ENCODE measurements around the gene BYSL.
A peak's percentile ranks its signal among the peaks of the same experiment; 100 is the strongest.

The BYSL gene

DNA sequence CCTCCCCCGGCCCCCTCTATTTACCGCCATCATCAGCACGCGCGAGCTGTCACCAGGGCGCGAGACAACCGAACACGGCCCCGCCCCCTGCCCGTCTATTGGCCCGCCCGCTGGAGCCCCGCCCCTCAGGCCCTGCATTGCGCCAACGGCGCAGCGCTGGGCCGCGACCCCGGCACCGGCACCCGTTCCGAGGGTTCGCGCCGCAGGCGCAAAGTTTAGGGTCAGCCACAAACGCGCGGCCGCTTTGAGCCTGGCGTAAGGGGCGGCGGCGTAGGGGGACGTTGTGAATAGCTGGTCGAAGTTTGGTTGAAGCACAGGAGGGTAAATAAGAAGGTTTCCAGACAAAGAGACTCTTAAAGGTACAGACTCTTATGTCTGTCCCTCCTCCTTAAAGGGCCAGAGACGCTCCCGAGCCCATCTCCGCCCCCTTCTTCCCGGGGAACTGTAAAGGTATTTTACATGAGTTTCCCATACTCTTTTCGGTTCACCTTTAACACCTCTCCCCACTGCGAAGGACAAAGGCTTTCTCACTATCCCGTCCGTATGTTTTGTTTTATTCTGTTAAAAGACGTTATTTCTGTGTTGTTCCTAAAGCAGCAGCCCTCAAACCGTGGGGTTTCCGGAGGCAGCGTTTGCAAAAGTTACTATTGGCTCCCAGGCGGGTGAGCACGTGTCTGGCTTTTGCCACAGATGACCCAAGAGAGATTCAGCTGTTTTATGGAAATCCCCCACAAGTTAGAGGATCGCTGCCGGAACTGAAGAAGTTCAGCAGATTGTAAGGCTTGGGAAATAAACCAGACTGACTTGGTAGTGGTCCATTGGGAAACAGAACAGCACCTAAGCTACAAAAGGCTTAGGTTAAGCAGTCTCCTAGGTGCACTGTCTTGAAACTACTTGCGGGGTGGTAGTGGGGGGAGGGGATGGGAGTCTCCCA is 25.7 kb upstream of the BYSL start, which contains the start of gene USP49:
TSS of gene USP49 (minus strand) at position 76 of the 934 bp plus-strand sequence. CDS start 88,392 bp downstream, outside the sequence.
- Mint-ChIP-seq H3K9me3 (no peaks in the 10 kb centered on the region), H3K27me3 (ENCODE audit: low read depth) (no peaks in the 10 kb centered on the region), H3K4me1 (ENCODE audit: low read depth) (peaks cover 17% of the 10 kb centered on the region), H3K4me3 (no peak within 1 kb of the TSS), H3K27ac (peak within 1 kb of the TSS; percentile 86), H3K36me3 (ENCODE audit: low read depth) (no peaks in the 10 kb centered on the region)
- DNase-seq (ENCODE audit: low spot score): peak; percentile 87

DNA sequence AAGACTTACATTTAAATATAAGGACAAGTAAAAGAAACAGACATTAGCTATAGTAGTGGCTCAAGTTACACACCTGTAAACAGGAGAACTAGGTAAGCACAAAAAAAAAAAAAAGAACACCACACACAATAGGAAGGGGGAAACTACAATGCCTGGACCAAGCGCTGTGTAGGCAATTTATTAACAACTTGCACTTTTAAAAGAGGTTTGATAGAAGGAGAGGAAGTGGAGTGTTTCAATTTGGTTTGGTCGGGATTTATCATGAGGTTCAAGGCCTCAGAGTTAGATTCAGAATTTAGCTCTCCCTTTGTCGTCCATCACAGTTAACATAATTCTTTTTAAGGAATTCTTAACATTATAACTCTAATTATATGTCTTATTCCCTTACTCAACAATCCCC is 25.0 kb upstream of the BYSL start:
- Mint-ChIP-seq H3K9me3 (no peaks in the 10 kb centered on the region), H3K27me3 (ENCODE audit: low read depth) (no peaks in the 10 kb centered on the region), H3K4me3 (no peak overlapping the region), H3K4me1 (ENCODE audit: low read depth) (peaks cover 17% of the 10 kb centered on the region), H3K36me3 (ENCODE audit: low read depth) (peaks cover 3% of the 10 kb centered on the region), H3K27ac (peak overlapping the region; percentile 86)
- DNase-seq (ENCODE audit: low spot score): no peak

DNA sequence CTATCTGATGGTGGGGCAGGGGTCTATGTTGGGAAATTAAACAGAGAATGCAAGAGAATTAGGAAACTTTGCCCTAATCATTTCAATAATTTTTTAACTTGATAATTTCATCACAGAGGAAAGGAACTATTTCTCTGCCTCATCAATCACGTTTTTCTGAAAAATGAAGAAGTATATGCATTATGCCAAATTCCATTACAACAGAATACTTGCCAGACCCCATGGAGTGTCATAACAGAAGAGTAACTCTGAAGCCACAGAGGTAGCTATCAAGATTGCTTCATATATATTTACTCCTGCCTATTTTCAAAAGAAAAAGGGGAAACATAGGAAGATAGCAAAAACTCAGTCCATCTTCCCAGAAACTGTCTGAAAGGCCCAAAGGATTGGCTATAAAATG is 20.4 kb upstream of the BYSL start:
- no peak for DNase-seq (ENCODE audit: low spot score)
- Mint-ChIP-seq H3K27ac (no peak overlapping the region), H3K27me3 (ENCODE audit: low read depth) (no peaks in the 10 kb centered on the region), H3K4me3 (no peak overlapping the region), H3K4me1 (ENCODE audit: low read depth) (peaks cover 23% of the 10 kb centered on the region), H3K36me3 (ENCODE audit: low read depth) (peaks cover 17% of the 10 kb centered on the region), H3K9me3 (no peaks in the 10 kb centered on the region)

DNA sequence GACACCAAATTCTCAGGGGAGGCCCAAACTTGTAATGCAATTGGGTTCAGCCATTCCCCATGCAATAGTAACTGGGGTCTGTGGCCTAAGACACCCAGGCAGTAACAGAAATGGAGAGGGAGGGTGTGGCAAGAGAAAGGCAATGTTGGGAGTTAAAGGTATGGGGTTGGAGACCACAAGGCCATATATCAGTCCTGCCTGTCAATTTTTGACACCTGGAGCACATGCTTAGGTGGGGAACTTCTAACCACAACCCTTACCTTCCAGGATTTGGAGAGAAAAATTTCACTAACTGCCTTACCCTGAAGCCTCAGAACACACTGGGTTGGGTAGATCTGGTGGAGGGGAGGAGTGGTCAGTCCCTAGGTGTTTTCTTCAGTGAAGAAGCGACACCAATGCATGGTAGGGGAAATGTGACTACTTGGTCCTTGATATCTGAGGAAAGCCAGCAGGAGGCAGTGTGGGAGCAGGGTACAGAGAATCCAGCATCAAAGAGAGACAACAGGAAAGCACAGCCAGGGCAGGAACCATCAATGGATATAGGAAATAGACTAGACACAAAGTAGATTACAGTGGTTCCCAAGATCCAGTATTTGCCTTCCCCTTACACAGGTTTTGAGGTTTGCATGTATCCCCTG is 19.3 kb upstream of the BYSL start:
- H3K36me3 Mint-ChIP-seq (ENCODE audit: low read depth): peaks cover 25% of the 10 kb centered on the region
- peaks cover 14% of the 10 kb centered on the region for H3K4me1 Mint-ChIP-seq (ENCODE audit: low read depth)
- H3K9me3 Mint-ChIP-seq: no peaks in the 10 kb centered on the region
- DNase-seq (ENCODE audit: low spot score): peak; percentile 32
- no peaks in the 10 kb centered on the region for H3K27me3 Mint-ChIP-seq (ENCODE audit: low read depth)
- no peak overlapping the region for H3K27ac Mint-ChIP-seq
- H3K4me3 Mint-ChIP-seq: no peak overlapping the region

DNA sequence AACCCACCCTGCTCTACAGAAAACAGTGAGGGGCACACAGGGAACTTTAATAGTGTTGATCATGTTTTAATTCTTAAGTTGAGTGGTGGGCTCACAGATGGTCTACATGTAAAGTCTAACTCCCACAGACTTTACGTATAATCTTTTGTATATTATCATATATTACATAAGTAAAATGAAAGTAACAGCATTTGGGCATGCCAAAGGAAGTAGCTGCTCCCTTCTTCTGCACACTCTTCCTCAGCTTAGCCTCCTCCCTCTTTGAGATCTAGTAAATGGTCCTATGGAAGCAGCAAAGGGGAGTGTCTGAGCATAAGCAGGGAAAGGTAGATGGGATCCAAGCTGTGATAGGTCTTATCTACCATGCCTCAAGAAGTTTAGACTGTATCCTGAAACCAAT is 11.6 kb upstream of the BYSL start:
- H3K9me3 Mint-ChIP-seq: no peaks in the 10 kb centered on the region
- no peak overlapping the region for H3K4me3 Mint-ChIP-seq
- no peaks in the 10 kb centered on the region for H3K27me3 Mint-ChIP-seq (ENCODE audit: low read depth)
- DNase-seq (ENCODE audit: low spot score): no peak
- peaks cover 42% of the 10 kb centered on the region for H3K36me3 Mint-ChIP-seq (ENCODE audit: low read depth)
- H3K27ac Mint-ChIP-seq: no peak overlapping the region
- peaks cover 21% of the 10 kb centered on the region for H3K4me1 Mint-ChIP-seq (ENCODE audit: low read depth)

DNA sequence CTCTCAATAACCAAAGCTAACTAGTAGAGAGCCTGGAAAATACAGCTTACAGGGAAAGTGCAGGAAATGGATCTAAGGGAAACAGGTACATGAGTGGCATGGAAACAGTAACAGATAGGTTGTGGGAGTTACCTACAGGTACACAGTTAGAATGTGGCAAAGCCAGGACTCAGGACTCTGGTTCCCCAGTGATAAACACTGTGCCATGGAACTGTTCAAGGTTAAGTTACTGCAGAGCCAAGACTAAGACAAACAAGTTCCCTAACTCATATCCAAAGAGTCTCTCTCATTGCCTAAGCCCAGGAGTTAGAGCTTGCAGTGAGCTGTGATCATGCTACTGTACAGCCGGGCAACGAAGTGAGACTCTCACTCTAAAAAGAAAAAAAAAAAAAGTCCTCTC is 7.0 kb upstream of the BYSL start:
- DNase-seq (ENCODE audit: low spot score): no peak
- no peak overlapping the region for H3K4me3 Mint-ChIP-seq
- no peak overlapping the region for H3K27ac Mint-ChIP-seq
- H3K4me1 Mint-ChIP-seq (ENCODE audit: low read depth): peaks cover 20% of the 10 kb centered on the region
- peaks cover 25% of the 10 kb centered on the region for H3K36me3 Mint-ChIP-seq (ENCODE audit: low read depth)
- no peaks in the 10 kb centered on the region for H3K27me3 Mint-ChIP-seq (ENCODE audit: low read depth)
- H3K9me3 Mint-ChIP-seq: no peaks in the 10 kb centered on the region

DNA sequence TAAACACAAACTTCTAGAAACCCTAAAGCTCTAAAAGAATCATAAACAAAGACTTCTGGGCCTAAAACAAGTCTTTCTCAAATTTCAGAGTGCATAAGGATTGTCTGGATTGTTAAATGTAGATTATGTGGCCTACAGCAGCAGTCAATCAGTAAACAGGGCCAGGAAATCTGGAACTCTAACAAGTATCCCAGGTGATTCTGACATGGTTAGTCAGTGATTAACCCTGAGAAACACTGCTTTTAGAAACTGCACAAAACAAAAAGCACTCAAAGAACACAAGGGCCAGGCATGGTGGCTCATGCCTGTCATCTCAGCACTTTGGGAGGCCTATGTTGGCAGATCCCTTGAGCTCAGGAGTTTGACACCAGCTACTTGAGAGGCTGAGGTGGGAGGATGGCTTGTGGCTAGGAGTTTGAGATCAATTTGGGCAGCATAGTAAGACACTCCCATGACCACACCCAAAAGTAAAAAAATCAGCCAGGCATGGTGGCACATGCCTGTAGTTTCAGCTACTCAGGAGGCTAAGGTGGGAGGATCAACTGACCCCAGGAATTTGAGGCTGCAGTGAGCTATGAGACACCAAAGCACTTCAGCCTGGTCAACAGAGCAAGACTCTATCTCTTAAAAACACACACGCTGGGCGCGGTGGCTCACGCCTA is 6.3 kb upstream of the BYSL start:
- no peak overlapping the region for H3K4me3 Mint-ChIP-seq
- H3K27me3 Mint-ChIP-seq (ENCODE audit: low read depth): no peaks in the 10 kb centered on the region
- no peak for DNase-seq (ENCODE audit: low spot score)
- H3K27ac Mint-ChIP-seq: peak overlapping the region; percentile 41
- H3K36me3 Mint-ChIP-seq (ENCODE audit: low read depth): peaks cover 23% of the 10 kb centered on the region
- no peaks in the 10 kb centered on the region for H3K9me3 Mint-ChIP-seq
- H3K4me1 Mint-ChIP-seq (ENCODE audit: low read depth): peaks cover 17% of the 10 kb centered on the region

DNA sequence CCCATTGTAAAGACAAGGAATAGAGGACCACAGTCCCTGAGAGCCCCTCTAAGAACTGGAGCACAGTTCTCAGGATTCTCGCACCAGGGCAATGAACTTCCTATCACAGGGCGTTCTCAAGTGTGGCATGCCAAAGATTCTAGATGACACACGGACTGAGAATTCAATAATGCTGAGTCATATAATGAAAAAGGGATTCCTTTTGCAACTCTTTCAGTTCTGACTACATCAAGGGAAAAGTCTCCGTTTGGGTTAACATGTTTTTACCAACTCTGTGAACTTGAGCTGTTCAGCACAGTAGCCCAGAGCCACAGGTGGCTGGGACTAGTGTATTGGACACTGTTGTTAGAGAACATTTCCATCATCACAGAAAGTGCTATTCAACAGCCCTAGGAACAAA is 3.8 kb upstream of the BYSL start:
- H3K4me3 Mint-ChIP-seq: no peak overlapping the region
- peaks cover 22% of the 10 kb centered on the region for H3K36me3 Mint-ChIP-seq (ENCODE audit: low read depth)
- H3K9me3 Mint-ChIP-seq: no peaks in the 10 kb centered on the region
- DNase-seq (ENCODE audit: low spot score): no peak
- peaks cover 28% of the 10 kb centered on the region for H3K4me1 Mint-ChIP-seq (ENCODE audit: low read depth)
- H3K27me3 Mint-ChIP-seq (ENCODE audit: low read depth): no peaks in the 10 kb centered on the region
- no peak overlapping the region for H3K27ac Mint-ChIP-seq

DNA sequence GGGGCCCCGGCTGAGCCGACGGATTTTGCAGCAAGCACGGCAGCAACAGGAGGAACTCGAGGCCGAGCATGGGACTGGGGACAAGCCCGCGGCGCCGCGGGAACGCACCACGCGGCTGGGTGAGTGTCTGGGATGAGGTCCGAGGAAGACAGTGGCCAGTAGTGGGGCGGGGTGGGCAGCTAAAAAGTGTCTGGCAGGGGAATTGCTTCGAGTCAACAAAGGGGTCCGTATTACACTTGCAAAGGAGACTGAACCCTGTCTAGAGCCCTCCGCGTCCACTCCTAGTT is 356 bp downstream of the BYSL start:
- Mint-ChIP-seq H3K4me3 (peak overlapping the region; percentile 99), H3K27me3 (ENCODE audit: low read depth) (no peaks in the 10 kb centered on the region), H3K27ac (peak overlapping the region; percentile 98), H3K36me3 (ENCODE audit: low read depth) (peaks cover 33% of the 10 kb centered on the region), H3K9me3 (no peaks in the 10 kb centered on the region), H3K4me1 (ENCODE audit: low read depth) (peaks cover 37% of the 10 kb centered on the region)
- DNase-seq (ENCODE audit: low spot score): no peak

DNA sequence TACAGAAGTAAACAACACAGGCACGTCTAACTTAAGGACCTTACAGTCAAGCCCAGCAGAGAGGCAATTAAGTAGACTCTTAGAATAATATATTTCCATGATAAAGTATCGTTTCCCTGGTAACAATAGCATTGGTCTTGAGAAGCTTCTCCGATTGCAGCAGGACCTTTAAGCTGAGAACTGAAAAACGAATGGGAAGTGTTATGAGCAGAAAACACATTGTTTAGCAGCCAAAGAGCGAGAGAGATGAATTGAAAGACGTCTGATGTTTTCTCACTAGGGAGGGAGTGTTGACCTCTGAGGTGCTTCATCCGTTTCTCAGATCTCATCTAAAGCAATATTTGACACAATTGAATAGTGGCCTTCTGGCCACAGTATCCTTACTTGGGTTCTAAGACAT is 855 bp downstream of the BYSL start:
- H3K4me3 Mint-ChIP-seq: peak overlapping the region; percentile 99
- DNase-seq (ENCODE audit: low spot score): no peak
- no peaks in the 10 kb centered on the region for H3K9me3 Mint-ChIP-seq
- peaks cover 37% of the 10 kb centered on the region for H3K4me1 Mint-ChIP-seq (ENCODE audit: low read depth)
- H3K27me3 Mint-ChIP-seq (ENCODE audit: low read depth): no peaks in the 10 kb centered on the region
- H3K27ac Mint-ChIP-seq: peak overlapping the region; percentile 98
- H3K36me3 Mint-ChIP-seq (ENCODE audit: low read depth): peaks cover 33% of the 10 kb centered on the region

DNA sequence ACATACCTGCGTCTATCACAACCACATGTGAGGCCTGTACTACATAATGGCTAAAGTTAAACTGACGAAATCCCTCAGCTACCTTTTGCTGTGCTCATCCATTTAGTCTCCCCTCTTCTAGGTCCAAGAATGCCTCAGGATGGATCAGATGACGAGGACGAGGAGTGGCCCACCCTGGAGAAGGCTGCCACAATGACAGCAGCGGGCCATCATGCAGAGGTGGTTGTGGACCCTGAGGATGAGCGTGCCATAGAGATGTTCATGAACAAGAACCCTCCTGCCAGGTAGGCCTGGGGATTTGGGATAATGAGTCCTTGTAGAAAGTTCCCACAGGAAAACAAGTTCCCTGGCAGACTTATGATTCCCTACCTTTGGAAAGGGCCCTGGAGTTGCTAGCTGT is 6.0 kb downstream of the BYSL start:
- Mint-ChIP-seq H3K4me1 (ENCODE audit: low read depth) (peaks cover 33% of the 10 kb centered on the region), H3K36me3 (ENCODE audit: low read depth) (peaks cover 63% of the 10 kb centered on the region), H3K27me3 (ENCODE audit: low read depth) (no peaks in the 10 kb centered on the region), H3K9me3 (no peaks in the 10 kb centered on the region), H3K27ac (no peak overlapping the region), H3K4me3 (no peak overlapping the region)
- DNase-seq (ENCODE audit: low spot score): no peak

DNA sequence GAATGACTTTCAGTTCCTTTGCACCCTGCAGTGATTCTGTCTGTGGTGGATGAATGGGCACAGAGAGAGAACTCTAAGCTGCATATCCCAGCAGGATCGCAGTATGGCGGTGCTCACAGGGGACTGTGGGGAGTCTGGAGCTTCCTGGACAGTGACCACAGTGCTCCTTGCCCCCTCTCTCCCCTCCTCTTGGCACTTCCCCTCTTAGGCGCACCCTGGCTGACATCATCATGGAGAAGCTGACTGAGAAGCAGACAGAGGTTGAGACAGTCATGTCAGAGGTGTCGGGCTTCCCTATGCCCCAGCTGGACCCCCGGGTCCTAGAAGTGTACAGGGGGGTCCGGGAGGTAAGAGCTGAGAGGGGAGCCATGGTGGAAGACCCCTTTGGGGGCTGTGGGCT is 8.6 kb downstream of the BYSL start:
- Mint-ChIP-seq H3K4me1 (ENCODE audit: low read depth) (peaks cover 27% of the 10 kb centered on the region), H3K36me3 (ENCODE audit: low read depth) (peaks cover 65% of the 10 kb centered on the region), H3K27me3 (ENCODE audit: low read depth) (no peaks in the 10 kb centered on the region), H3K4me3 (no peak overlapping the region), H3K9me3 (no peaks in the 10 kb centered on the region), H3K27ac (no peak overlapping the region)
- no peak for DNase-seq (ENCODE audit: low spot score)

DNA sequence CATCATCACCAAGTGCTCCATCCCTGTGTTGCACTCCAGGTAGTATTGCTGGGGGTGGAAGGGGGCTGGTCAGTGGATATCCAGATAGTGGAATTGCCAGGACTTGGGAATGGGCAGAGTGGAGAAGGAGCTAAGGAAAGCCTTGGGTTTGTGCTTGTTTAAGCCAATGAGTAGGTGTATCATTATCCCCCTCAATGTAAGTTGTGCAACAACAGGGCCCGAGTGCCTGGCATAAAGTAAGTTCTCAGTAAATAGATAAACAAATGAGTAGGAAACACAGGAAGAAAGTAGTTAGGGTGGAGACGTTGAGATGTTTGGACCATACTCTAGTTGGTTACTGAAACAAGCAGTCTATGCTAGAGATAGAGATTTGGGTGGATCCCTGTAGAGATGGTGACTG is 10.5 kb downstream of the BYSL start:
- Mint-ChIP-seq H3K4me1 (ENCODE audit: low read depth) (peaks cover 39% of the 10 kb centered on the region), H3K9me3 (no peaks in the 10 kb centered on the region)

DNA sequence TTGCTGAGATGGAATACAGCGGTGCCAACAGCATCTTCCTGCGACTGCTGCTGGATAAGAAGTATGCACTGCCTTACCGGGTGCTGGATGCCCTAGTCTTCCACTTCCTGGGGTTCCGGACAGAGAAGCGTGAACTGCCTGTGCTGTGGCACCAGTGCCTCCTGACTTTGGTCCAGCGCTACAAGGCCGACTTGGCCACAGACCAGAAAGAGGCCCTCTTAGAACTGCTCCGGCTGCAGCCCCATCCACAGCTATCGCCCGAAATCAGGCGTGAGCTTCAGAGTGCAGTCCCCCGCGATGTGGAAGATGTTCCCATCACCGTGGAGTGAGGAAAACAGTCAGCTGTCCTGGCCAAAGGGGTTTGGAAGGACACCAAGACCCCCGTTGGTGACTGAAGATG is 11.1 kb downstream of the BYSL start:
- H3K36me3 Mint-ChIP-seq (ENCODE audit: low read depth): peaks cover 80% of the 10 kb centered on the region
- no peaks in the 10 kb centered on the region for H3K9me3 Mint-ChIP-seq
- no peak overlapping the region for H3K4me3 Mint-ChIP-seq
- peaks cover 43% of the 10 kb centered on the region for H3K4me1 Mint-ChIP-seq (ENCODE audit: low read depth)
- H3K27ac Mint-ChIP-seq: peak overlapping the region; percentile 1
- no peaks in the 10 kb centered on the region for H3K27me3 Mint-ChIP-seq (ENCODE audit: low read depth)
- DNase-seq (ENCODE audit: low spot score): no peak

More for the DNA sequence above, 10.5 kb downstream of the BYSL start:
- Mint-ChIP-seq H3K4me3 (no peak overlapping the region), H3K36me3 (ENCODE audit: low read depth) (peaks cover 78% of the 10 kb centered on the region), H3K27me3 (ENCODE audit: low read depth) (no peaks in the 10 kb centered on the region), H3K27ac (peak overlapping the region; percentile 1)
- DNase-seq (ENCODE audit: low spot score): no peak
